ENCODE measurements around the gene FAM210A.
"Not testable (repeated sequence)": the region's sequence is repeated elsewhere in the genome, so short reads cannot be mapped to it uniquely, and the experiment has no call there.

Gene FAM210A

DNA sequence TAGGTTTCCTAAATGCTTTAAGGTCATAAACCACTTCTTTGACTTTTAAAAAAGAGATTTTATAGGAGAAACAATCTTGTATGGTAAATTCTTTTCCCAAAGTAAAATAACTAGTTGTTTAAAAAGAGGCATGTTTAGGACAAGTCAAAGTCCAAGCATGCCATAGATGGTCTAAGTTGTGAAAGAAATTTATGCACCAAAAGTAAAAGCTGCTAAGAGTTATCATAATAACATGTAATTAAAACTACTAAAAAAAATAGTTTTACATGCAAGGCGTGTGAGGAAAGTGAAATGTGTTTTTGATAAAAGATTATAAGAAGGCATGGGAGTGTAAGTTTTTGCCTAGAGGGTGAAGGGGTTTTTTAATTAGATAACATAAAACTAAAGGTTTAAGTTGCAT, 22.5 kb downstream of the FAM210A start:
- Histone ChIP-seq H2AFZ (ENCODE audit: low read depth, low read length) (no peak overlapping the region), H3K79me2 (ENCODE audit: insufficient read depth, low read length) (peaks cover 93% of the 10 kb centered on the region), H3K9ac (ENCODE audit: low read depth, low read length) (no peak overlapping the region), H3K27me3 (ENCODE audit: insufficient read depth, low read length, poor library complexity) (no peaks in the 10 kb centered on the region), H4K20me1 (ENCODE audit: insufficient read depth, low read length) (no peaks in the 10 kb centered on the region), H3K27ac (ENCODE audit: low read length) (no peak overlapping the region), H3K4me1 (ENCODE audit: insufficient read depth, low read length) (no peaks in the 10 kb centered on the region), H3K9me3 (ENCODE audit: insufficient read depth, low read length, severe bottlenecking) (peaks cover 74% of the 10 kb centered on the region), H3K36me3 (ENCODE audit: insufficient read depth, low read length) (peaks cover 27% of the 10 kb centered on the region), H3K4me3 (ENCODE audit: low read depth in 1 of 2, low read length in 2 of 2) (no peak overlapping the region), H3K4me2 (ENCODE audit: insufficient read depth, low read length) (no peak overlapping the region)
- ATAC-seq (ENCODE audit: insufficient read depth, low read depth) (no peak), DNase-seq (no peak)
- TF ChIP-seq, protein P1, sequence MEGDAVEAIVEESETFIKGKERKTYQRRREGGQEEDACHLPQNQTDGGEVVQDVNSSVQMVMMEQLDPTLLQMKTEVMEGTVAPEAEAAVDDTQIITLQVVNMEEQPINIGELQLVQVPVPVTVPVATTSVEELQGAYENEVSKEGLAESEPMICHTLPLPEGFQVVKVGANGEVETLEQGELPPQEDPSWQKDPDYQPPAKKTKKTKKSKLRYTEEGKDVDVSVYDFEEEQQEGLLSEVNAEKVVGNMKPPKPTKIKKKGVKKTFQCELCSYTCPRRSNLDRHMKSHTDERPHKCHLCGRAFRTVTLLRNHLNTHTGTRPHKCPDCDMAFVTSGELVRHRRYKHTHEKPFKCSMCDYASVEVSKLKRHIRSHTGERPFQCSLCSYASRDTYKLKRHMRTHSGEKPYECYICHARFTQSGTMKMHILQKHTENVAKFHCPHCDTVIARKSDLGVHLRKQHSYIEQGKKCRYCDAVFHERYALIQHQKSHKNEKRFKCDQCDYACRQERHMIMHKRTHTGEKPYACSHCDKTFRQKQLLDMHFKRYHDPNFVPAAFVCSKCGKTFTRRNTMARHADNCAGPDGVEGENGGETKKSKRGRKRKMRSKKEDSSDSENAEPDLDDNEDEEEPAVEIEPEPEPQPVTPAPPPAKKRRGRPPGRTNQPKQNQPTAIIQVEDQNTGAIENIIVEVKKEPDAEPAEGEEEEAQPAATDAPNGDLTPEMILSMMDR (IDR thresholded peaks at IDR 0.05; ENCODE audit: borderline replicate concordance, extremely low read depth, low read length, poor library complexity, severe bottlenecking) = no peak
- no peak for TF ChIP-seq EZH2 (IDR thresholded peaks at IDR 0.05; ENCODE audit: borderline replicate concordance, low read depth, low read length, severe bottlenecking)

DNA sequence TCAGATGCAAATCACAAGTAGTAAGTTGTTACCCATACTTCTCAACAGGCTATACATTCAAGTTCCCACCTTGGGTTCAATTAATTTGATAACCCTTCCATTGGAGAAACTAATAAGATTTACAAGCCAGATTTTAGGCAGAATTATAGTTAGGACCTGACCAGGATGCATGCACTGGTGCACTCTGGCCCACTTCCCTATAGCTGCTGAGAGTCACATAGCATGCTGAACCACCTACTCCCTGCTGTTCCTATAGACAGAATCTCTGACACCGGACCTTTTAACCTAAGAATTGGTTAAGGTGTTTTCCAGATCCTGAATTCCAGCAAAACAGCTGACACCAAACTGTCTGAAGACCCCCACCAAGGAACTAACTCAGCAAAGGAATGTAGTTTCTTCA, 26.2 kb downstream of the FAM210A start:
- Histone ChIP-seq H3K9me3 (ENCODE audit: insufficient read depth, low read length, severe bottlenecking) (peaks cover 58% of the 10 kb centered on the region), H4K20me1 (ENCODE audit: insufficient read depth, low read length) (no peaks in the 10 kb centered on the region)
- DNase-seq = no peak

DNA sequence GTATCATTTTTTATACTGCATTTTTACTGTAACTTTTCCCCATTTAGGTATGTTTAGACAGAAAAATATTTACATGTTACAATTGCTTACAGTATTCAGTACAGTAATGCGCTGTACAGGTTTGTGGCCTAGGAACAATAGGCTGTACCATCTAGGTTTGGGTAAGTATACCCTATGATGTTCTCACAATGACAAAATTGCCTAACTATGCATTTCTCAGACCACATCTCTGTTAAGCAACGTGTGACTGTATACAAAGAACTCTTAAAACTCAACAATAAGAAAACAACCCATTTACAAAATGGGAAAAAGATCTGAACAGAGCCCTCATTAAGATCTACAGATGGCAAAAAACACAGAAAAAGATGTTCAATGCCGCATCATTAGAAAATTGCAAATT, 29.4 kb downstream of the FAM210A start:
- ATAC-seq (ENCODE audit: insufficient read depth, low read depth) = no peak
- Histone ChIP-seq H4K20me1 (ENCODE audit: insufficient read depth, low read length) (no peaks in the 10 kb centered on the region), H3K9ac (ENCODE audit: low read depth, low read length) (no peak overlapping the region), H3K4me3 (ENCODE audit: low read depth in 1 of 2, low read length in 2 of 2) (no peak overlapping the region), H3K36me3 (ENCODE audit: insufficient read depth, low read length) (peaks cover 6% of the 10 kb centered on the region), H2AFZ (ENCODE audit: low read depth, low read length) (no peak overlapping the region), H3K9me3 (ENCODE audit: insufficient read depth, low read length, severe bottlenecking) (peaks cover 26% of the 10 kb centered on the region), H3K4me1 (ENCODE audit: insufficient read depth, low read length) (no peaks in the 10 kb centered on the region), H3K27ac (ENCODE audit: low read length) (no peak overlapping the region), H3K79me2 (ENCODE audit: insufficient read depth, low read length) (peaks cover 76% of the 10 kb centered on the region), H3K27me3 (ENCODE audit: insufficient read depth, low read length, poor library complexity) (no peaks in the 10 kb centered on the region), H3K4me2 (ENCODE audit: insufficient read depth, low read length) (no peak overlapping the region)
- no peak for DNase-seq
- no peak for TF ChIP-seq EZH2 (IDR thresholded peaks at IDR 0.05; ENCODE audit: borderline replicate concordance, low read depth, low read length, severe bottlenecking)
- TF ChIP-seq, protein P1 (IDR thresholded peaks at IDR 0.05; ENCODE audit: borderline replicate concordance, extremely low read depth, low read length, poor library complexity, severe bottlenecking) = no peak

More for the DNA sequence above, 26.2 kb downstream of the FAM210A start:
- no peak overlapping the region for H3K27ac ChIP-seq (ENCODE audit: low read length)
- H3K4me1 ChIP-seq (ENCODE audit: insufficient read depth, low read length) = no peaks in the 10 kb centered on the region
- ATAC-seq (ENCODE audit: insufficient read depth, low read depth) = no peak
- H3K79me2 ChIP-seq (ENCODE audit: insufficient read depth, low read length) = peaks cover 88% of the 10 kb centered on the region
- H2AFZ ChIP-seq (ENCODE audit: low read depth, low read length) = no peak overlapping the region
- H3K4me2 ChIP-seq (ENCODE audit: insufficient read depth, low read length) = no peak overlapping the region
- no peak overlapping the region for H3K9ac ChIP-seq (ENCODE audit: low read depth, low read length)
- H3K4me3 ChIP-seq (ENCODE audit: low read depth in 1 of 2, low read length in 2 of 2) = no peak overlapping the region
- H3K27me3 ChIP-seq (ENCODE audit: insufficient read depth, low read length, poor library complexity) = no peaks in the 10 kb centered on the region
- peaks cover 21% of the 10 kb centered on the region for H3K36me3 ChIP-seq (ENCODE audit: insufficient read depth, low read length)
- TF ChIP-seq EZH2 (IDR thresholded peaks at IDR 0.05; ENCODE audit: borderline replicate concordance, low read depth, low read length, severe bottlenecking) = no peak
- TF ChIP-seq, protein P1 (IDR thresholded peaks at IDR 0.05; ENCODE audit: borderline replicate concordance, extremely low read depth, low read length, poor library complexity, severe bottlenecking) = no peak

DNA sequence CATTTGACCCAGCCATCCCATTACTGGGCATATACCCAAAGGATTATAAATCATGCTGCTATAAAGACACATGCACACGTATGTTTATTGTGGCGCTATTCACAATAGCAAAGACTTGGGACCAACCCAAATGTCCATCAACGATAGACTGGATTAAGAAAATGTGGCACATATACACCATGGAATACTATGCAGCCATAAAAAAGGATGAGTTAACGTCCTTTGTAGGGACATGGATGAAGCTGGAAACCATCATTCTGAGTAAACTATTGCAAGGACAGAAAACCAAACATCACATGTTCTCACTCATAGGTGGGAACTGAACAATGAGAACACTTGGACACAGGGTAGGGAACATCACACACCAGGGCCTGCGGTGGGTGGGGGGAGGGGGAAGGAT, 31.0 kb downstream of the FAM210A start:
- not testable (repeated sequence) for H3K4me2 ChIP-seq (ENCODE audit: insufficient read depth, low read length); H3K4me3 ChIP-seq (ENCODE audit: low read depth in 1 of 2, low read length in 2 of 2); H3K9ac ChIP-seq (ENCODE audit: low read depth, low read length); H3K36me3 ChIP-seq (ENCODE audit: insufficient read depth, low read length); H4K20me1 ChIP-seq (ENCODE audit: insufficient read depth, low read length); H3K4me1 ChIP-seq (ENCODE audit: insufficient read depth, low read length); H2AFZ ChIP-seq (ENCODE audit: low read depth, low read length); DNase-seq; ATAC-seq (ENCODE audit: insufficient read depth, low read depth); H3K27me3 ChIP-seq (ENCODE audit: insufficient read depth, low read length, poor library complexity); H3K27ac ChIP-seq (ENCODE audit: low read length)
- peaks cover 70% of the 10 kb centered on the region for H3K79me2 ChIP-seq (ENCODE audit: insufficient read depth, low read length)
- H3K9me3 ChIP-seq (ENCODE audit: insufficient read depth, low read length, severe bottlenecking) = peaks cover 11% of the 10 kb centered on the region

DNA sequence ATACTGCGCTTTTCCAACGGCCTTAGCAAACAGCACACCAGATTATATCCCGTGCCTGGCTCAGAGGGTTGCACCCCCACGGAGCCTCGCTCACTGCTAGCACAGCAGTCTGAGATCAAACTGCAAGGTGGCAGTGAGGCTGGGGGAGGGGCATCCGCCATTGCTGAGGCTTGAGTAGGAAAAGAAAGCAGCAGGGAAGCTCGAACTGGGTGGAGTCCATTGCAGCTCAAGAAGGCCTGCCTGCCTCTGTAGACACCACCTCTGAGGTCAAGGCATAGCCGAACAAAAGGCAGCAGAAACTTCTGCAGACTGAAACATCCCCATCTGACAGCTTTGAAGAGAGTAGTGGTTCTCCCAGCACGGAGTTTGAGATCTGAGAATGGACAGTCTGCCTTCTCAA, 36.3 kb downstream of the FAM210A start:
- ATAC-seq (ENCODE audit: insufficient read depth, low read depth); H3K9me3 ChIP-seq (ENCODE audit: insufficient read depth, low read length, severe bottlenecking); H2AFZ ChIP-seq (ENCODE audit: low read depth, low read length); H3K27ac ChIP-seq (ENCODE audit: low read length); H3K36me3 ChIP-seq (ENCODE audit: insufficient read depth, low read length); H3K4me2 ChIP-seq (ENCODE audit: insufficient read depth, low read length); H3K9ac ChIP-seq (ENCODE audit: low read depth, low read length); H3K4me1 ChIP-seq (ENCODE audit: insufficient read depth, low read length); H3K27me3 ChIP-seq (ENCODE audit: insufficient read depth, low read length, poor library complexity); DNase-seq; H3K4me3 ChIP-seq (ENCODE audit: low read depth in 1 of 2, low read length in 2 of 2): not testable (repeated sequence)
- Histone ChIP-seq H4K20me1 (ENCODE audit: insufficient read depth, low read length) (peaks cover 24% of the 10 kb centered on the region), H3K79me2 (ENCODE audit: insufficient read depth, low read length) (peaks cover 77% of the 10 kb centered on the region)

All from DND-41 (cell line).